Liver (tissue), 3 donors: ENCODE data around the gene SCP2D1.

Source experiments
- TAF1 ChIP-seq: conservative IDR thresholded peaks from 2 replicates; pipeline ENCODE4 v1.6.1; 2016; ENCODE audit warnings: antibody characterized with exemption, mild to moderate bottlenecking
- TF ChIP-seq, protein P1 (sequence below): IDR thresholded peaks from 2 replicates; pipeline ENCODE4 v1.6.1; 2016; ENCODE audit warnings: antibody characterized with exemption
- TF ChIP-seq, protein P2 (sequence below): fragments of 150-350 bp; IDR thresholded peaks from 2 replicates; pipeline ENCODE4 v1.5.1; 2017; ENCODE audit warnings: improper control_type of control experiment, low read depth, low read length; ENCODE audit not compliant: missing input control
- donor health status: healthy.
- donor health status: healthy.

DNA sequence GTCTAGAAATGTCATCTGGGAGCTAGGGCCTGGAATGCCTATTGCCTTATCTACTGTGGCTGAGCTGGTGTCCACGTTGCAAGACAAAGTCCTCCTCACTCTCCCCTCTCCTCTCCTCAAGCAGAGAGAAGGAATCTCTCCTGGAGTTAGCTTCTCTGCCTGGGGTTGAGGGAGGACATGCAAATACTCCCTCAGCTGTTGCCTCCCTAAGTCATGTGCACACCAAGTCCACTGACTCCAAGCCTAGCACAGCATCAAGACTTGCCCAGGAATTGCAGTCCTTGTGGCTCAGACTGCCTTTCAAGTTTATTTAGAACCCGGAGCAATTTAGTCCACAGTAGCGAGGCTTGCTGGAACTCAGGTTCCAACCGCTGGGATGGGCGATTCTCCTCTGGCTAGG, 38.0 kb upstream of the SCP2D1 start:
- TF ChIP-seq, protein P1, sequence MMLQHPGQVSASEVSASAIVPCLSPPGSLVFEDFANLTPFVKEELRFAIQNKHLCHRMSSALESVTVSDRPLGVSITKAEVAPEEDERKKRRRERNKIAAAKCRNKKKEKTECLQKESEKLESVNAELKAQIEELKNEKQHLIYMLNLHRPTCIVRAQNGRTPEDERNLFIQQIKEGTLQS, result no peak
- TF ChIP-seq, protein P2, sequence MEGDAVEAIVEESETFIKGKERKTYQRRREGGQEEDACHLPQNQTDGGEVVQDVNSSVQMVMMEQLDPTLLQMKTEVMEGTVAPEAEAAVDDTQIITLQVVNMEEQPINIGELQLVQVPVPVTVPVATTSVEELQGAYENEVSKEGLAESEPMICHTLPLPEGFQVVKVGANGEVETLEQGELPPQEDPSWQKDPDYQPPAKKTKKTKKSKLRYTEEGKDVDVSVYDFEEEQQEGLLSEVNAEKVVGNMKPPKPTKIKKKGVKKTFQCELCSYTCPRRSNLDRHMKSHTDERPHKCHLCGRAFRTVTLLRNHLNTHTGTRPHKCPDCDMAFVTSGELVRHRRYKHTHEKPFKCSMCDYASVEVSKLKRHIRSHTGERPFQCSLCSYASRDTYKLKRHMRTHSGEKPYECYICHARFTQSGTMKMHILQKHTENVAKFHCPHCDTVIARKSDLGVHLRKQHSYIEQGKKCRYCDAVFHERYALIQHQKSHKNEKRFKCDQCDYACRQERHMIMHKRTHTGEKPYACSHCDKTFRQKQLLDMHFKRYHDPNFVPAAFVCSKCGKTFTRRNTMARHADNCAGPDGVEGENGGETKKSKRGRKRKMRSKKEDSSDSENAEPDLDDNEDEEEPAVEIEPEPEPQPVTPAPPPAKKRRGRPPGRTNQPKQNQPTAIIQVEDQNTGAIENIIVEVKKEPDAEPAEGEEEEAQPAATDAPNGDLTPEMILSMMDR, result no peak
- TF ChIP-seq TAF1, result no peak
